Neural cell (in vitro differentiated cells): ENCODE measurements around the gene CABP7. TPM values are rescaled to one million over a fixed set of nuclear protein-coding genes. Genes with fewer than 3 reads are reported as not detected.

Source experiments
- H2AFZ ChIP-seq: fragments of 200-600, 300-800 bp; sonication (generic), shearing (Covaris generic); 2 replicates; pipeline ENCODE4 v1.6.0; 2014; ENCODE audit warnings: low read depth, mild to moderate bottlenecking, antibody characterized with exemption, low read length, moderate library complexity
- H3F3A ChIP-seq: fragments of 200-600 bp; shearing (Covaris generic); 2 replicates; pipeline ENCODE4 v1.6.1; 2016; ENCODE audit warnings: mild to moderate bottlenecking, moderate library complexity, mixed read lengths, antibody characterized with exemption, low read length; ENCODE audit not compliant: insufficient read depth, poor library complexity, severe bottlenecking
- H3K27ac ChIP-seq: fragments of 200-600, 300-800 bp; sonication (generic), shearing (Covaris generic); 2 replicates; pipeline ENCODE4 v1.5.1; 2014; ENCODE audit warnings: mild to moderate bottlenecking, low read length, moderate library complexity
- H3K27me3 ChIP-seq: fragments of 300-800, 200-600 bp; sonication (generic), shearing (Covaris generic); 2 replicates; pipeline ENCODE4 v1.6.0; 2014; ENCODE audit warnings: mild to moderate bottlenecking, low read depth, low read length, moderate library complexity; ENCODE audit not compliant: insufficient read depth
- H3K36me3 ChIP-seq: fragments of 300-800, 200-600 bp; sonication (generic), shearing (Covaris generic); 2 replicates; pipeline ENCODE4 v1.5.1; 2014; ENCODE audit warnings: mild to moderate bottlenecking, antibody characterized with exemption, low read length, moderate library complexity; ENCODE audit not compliant: insufficient read depth
- H3K4me2 ChIP-seq: fragments of 300-800, 200-600 bp; sonication (generic), shearing (Covaris generic); 2 replicates; pipeline ENCODE4 v1.6.0; 2014; ENCODE audit warnings: mild to moderate bottlenecking, low read length
- H3K4me3 ChIP-seq: fragments of 300-800, 200-600 bp; sonication (generic), shearing (Covaris generic); 2 replicates; pipeline ENCODE4 v1.5.1; 2014; ENCODE audit warnings: mild to moderate bottlenecking, low read length, moderate library complexity
- H3K79me2 ChIP-seq: fragments of 200-600 bp; shearing (Covaris generic); replicated peaks from 2 replicates; pipeline ENCODE4 v1.6.0; 2014; ENCODE audit warnings: mild to moderate bottlenecking, low read length, moderate library complexity; ENCODE audit not compliant: insufficient read depth
- H3K9ac ChIP-seq: fragments of 300-800, 200-600 bp; sonication (generic), shearing (Covaris generic); 2 replicates; pipeline ENCODE4 v1.6.1; 2016; ENCODE audit warnings: mild to moderate bottlenecking, low read length, mixed read lengths
- H3K9me2 ChIP-seq: fragments of 200-600 bp; shearing (Covaris generic); 2 replicates; pipeline ENCODE4 v1.6.1; 2016; ENCODE audit warnings: mild to moderate bottlenecking, low read length, mixed read lengths; ENCODE audit not compliant: insufficient read depth
- H3K9me3 ChIP-seq: fragments of 200-600, 300-800 bp; sonication (generic), shearing (Covaris generic); 2 replicates; pipeline ENCODE4 v1.6.1; 2016; ENCODE audit warnings: mild to moderate bottlenecking, mixed run types, low read length, moderate library complexity, mixed read lengths
- H4K20me1 ChIP-seq: fragments of 200-600 bp; shearing (Covaris generic); 2 replicates; pipeline ENCODE4 v1.6.1; 2016; ENCODE audit warnings: mild to moderate bottlenecking, mixed run types; ENCODE audit not compliant: insufficient read depth
- EP300 ChIP-seq: fragments of 450-650 bp; conservative IDR thresholded peaks from 2 replicates; pipeline ENCODE4 v1.6.1; 2014; ENCODE audit warnings: antibody characterized with exemption, mild to moderate bottlenecking, moderate library complexity; ENCODE audit not compliant: poor library complexity, severe bottlenecking
- EZH2 ChIP-seq: fragments of 200-600, 300-800 bp; shearing (Covaris generic), sonication (generic); IDR thresholded peaks from 2 replicates; pipeline ENCODE4 v1.6.1; 2014; ENCODE audit warnings: antibody characterized with exemption, low read length, borderline replicate concordance, mild to moderate bottlenecking; ENCODE audit not compliant: insufficient read depth, poor library complexity, severe bottlenecking
- MXI1 ChIP-seq: fragments of 450-650 bp; conservative IDR thresholded peaks from 2 replicates; pipeline ENCODE4 v1.6.1; 2014; ENCODE audit warnings: antibody characterized with exemption, mild to moderate bottlenecking; ENCODE audit not compliant: poor library complexity, severe bottlenecking
- POLR2AphosphoS5 ChIP-seq: IDR thresholded peaks from 2 replicates; pipeline ENCODE4 v1.6.1; 2012
- RAD21 ChIP-seq: fragments of 450-650 bp; conservative IDR thresholded peaks from 2 replicates; pipeline ENCODE4 v1.6.1; 2014; ENCODE audit warnings: antibody characterized with exemption, mild to moderate bottlenecking, moderate library complexity
- SMC3 ChIP-seq: fragments of 450-650 bp; conservative IDR thresholded peaks from 2 replicates; pipeline ENCODE4 v1.6.1; 2014; ENCODE audit warnings: antibody characterized with exemption, mild to moderate bottlenecking, moderate library complexity; ENCODE audit not compliant: poor library complexity
- TAF1 ChIP-seq: IDR thresholded peaks from 2 replicates; pipeline ENCODE4 v1.6.1; 2012; ENCODE audit warnings: low read depth
- polyA plus RNA-seq: library from polyadenylated mRNA; depleted of rRNA; stranded (reverse); fragments of >200 nt; gene quantifications from 2 replicates; pipeline ENCODE4 v1.2.3, GENCODE V29; 2014
- TF ChIP-seq, protein P1 (sequence below): fragments of 450-650 bp; IDR thresholded peaks from 2 replicates; pipeline ENCODE4 v1.5.1; 2014; ENCODE audit warnings: antibody characterized with exemption, mild to moderate bottlenecking, moderate library complexity; ENCODE audit not compliant: poor library complexity, severe bottlenecking

Gene CABP7
- polyA plus RNA-seq, 1 donor from 2014 or later: 0.67 TPM

GRCh38 chr22:29724843-29725242 is 5.0 kb downstream of the CABP7 start (continued):
- TF ChIP-seq MXI1 (no peak), EP300 (no peak), TAF1 (no peak)

DNA sequence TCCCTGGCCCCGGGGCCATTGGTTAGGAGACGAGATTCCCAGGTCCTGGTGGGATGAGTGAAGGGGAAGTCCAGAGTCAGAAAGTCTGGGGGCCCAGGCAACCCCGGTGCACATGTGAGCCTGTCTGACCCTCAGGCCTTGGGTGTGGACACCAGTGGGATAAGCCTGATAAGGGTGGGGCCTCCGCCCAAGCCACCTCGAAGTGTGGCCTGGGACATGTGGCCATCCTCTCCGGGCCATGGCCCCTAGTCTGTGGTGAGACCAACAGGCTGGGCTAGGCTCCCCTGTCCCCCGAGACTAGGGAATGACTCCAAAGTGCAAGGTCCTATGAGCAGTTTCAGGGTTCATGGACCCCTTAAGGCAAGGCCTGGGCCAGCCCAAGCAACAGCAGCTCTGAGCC is 6.3 kb downstream of the CABP7 start:
- H3K79me2 ChIP-seq: no peaks in the 10 kb centered on the region
- no peak overlapping the region for H3K4me2 ChIP-seq
- H3K9me2 ChIP-seq: no peaks in the 10 kb centered on the region
- no peak overlapping the region for H2AFZ ChIP-seq
- TF ChIP-seq EP300: no peak
- TF ChIP-seq TAF1: no peak
- TF ChIP-seq MXI1: no peak
- TF ChIP-seq EZH2: no peak
- no peak for TF ChIP-seq RAD21
- H3K36me3 ChIP-seq: no peaks in the 10 kb centered on the region
- H3K27ac ChIP-seq: no peak overlapping the region
- H4K20me1 ChIP-seq: no peaks in the 10 kb centered on the region
- no peaks in the 10 kb centered on the region for H3K9me3 ChIP-seq
- H3K9ac ChIP-seq: no peak overlapping the region
- H3K4me3 ChIP-seq: no peak overlapping the region
- H3K27me3 ChIP-seq: peaks cover 20% of the 10 kb centered on the region
- H3F3A ChIP-seq: no peaks in the 10 kb centered on the region

DNA sequence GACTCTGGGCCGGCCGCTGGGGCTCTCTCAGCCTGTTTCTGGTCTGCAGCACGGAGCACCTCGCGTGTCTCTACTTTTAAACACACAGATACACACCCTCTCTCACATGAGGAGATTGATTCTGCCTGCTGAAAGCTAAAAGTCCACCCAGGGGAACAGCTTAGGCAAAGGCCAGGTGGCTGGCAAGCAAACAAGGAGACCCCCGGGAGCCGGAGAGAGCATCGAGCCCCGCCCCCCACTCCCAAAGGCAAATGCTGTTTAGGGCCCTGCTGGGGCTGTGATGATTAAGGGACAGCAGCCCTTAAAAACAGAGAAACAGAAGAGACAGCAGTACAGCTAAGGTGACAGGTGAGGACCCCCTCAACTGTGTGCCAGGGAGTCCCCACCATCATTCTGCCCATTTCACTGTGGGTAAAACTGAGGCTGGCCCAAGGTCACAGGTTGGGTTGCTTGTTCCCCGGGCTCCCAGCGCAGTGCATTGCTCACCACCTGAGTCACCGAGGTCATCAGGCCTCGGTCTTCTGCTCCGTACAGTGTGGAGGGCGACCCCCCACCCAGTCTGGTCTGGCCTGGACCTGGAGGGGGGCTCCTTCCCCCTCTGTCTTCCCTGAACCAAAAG is 6.8 kb downstream of the CABP7 start:
- TF ChIP-seq TAF1 (no peak), EP300 (no peak), SMC3 (no peak), POLR2AphosphoS5 (no peak)
- TF ChIP-seq, protein P1, sequence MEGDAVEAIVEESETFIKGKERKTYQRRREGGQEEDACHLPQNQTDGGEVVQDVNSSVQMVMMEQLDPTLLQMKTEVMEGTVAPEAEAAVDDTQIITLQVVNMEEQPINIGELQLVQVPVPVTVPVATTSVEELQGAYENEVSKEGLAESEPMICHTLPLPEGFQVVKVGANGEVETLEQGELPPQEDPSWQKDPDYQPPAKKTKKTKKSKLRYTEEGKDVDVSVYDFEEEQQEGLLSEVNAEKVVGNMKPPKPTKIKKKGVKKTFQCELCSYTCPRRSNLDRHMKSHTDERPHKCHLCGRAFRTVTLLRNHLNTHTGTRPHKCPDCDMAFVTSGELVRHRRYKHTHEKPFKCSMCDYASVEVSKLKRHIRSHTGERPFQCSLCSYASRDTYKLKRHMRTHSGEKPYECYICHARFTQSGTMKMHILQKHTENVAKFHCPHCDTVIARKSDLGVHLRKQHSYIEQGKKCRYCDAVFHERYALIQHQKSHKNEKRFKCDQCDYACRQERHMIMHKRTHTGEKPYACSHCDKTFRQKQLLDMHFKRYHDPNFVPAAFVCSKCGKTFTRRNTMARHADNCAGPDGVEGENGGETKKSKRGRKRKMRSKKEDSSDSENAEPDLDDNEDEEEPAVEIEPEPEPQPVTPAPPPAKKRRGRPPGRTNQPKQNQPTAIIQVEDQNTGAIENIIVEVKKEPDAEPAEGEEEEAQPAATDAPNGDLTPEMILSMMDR: no peak
- Histone ChIP-seq H2AFZ (no peak overlapping the region), H3K4me2 (no peak overlapping the region), H3K9me3 (no peaks in the 10 kb centered on the region), H3K27ac (no peak overlapping the region), H3F3A (no peaks in the 10 kb centered on the region), H3K79me2 (no peaks in the 10 kb centered on the region), H3K36me3 (no peaks in the 10 kb centered on the region), H4K20me1 (no peaks in the 10 kb centered on the region), H3K27me3 (peaks cover 15% of the 10 kb centered on the region), H3K4me3 (no peak overlapping the region), H3K9ac (no peak overlapping the region), H3K9me2 (no peaks in the 10 kb centered on the region)

- H3K36me3 ChIP-seq: no peaks in the 10 kb centered on the region
- no peak overlapping the region for H3K4me3 ChIP-seq
- H2AFZ ChIP-seq: no peak overlapping the region
- no peaks in the 10 kb centered on the region for H3K9me3 ChIP-seq
- H3K27me3 ChIP-seq: peaks cover 10% of the 10 kb centered on the region
- TF ChIP-seq EP300 (no peak), POLR2AphosphoS5 (no peak)
- TF ChIP-seq, protein P1: peak; percentile 17
- no peak overlapping the region for H3K9ac ChIP-seq
- no peaks in the 10 kb centered on the region for H3F3A ChIP-seq
- no peaks in the 10 kb centered on the region for H3K79me2 ChIP-seq
- H4K20me1 ChIP-seq: no peaks in the 10 kb centered on the region
- H3K27ac ChIP-seq: no peak overlapping the region
- H3K9me2 ChIP-seq: no peaks in the 10 kb centered on the region
- H3K4me2 ChIP-seq: no peak overlapping the region
These were observed 7.3 kb downstream of the CABP7 start for GRCh38 chr22:29727131-29727523.
